Small intestine (tissue), 7 donors: Measurements from ENCODE around the gene DOP1A. TPM values are rescaled to one million over a fixed set of nuclear protein-coding genes. Genes with fewer than 3 reads are reported as not detected.

Experiments
- DNase-seq, 2 donors: peaks; one replicate each; pipeline versions ENCODE4 v3.0.0 to v3.0.0-alpha.2; 2013
- FAIRE-seq: peaks from 2 replicates; lab custom pipeline; 2012; peaks lifted over from hg19 to GRCh38; lab: Jason Lieb, UNC
- H3K27ac ChIP-seq, 3 donors: one replicate each; pipeline ENCODE4 v1.5.1; 2013; ENCODE audit warnings: low read length in 2 of 3, mild to moderate bottlenecking in 2 of 3, control low read depth in 1 of 3, inconsistent platforms in 1 of 3, low read depth in 1 of 3, moderate library complexity in 1 of 3
- H3K27me3 ChIP-seq, 3 donors: one replicate each; pipeline ENCODE4 v1.6.1; 2013; ENCODE audit warnings: low read length in 3 of 3, inconsistent platforms in 1 of 3; ENCODE audit not compliant: control insufficient read depth in 3 of 3, insufficient read depth in 3 of 3
- H3K36me3 ChIP-seq, 3 donors: one replicate each; pipeline ENCODE4 v1.6.1; 2013; ENCODE audit warnings: low read length in 3 of 3, inconsistent platforms in 1 of 3, low read depth in 1 of 3, mild to moderate bottlenecking in 1 of 3, moderate library complexity in 1 of 3; ENCODE audit not compliant: control insufficient read depth in 3 of 3, insufficient read depth in 2 of 3
- H3K4me1 ChIP-seq, 3 donors: one replicate each; pipeline ENCODE4 v1.6.1; 2013; ENCODE audit warnings: low read length in 2 of 3, inconsistent platforms in 1 of 3, low read depth in 1 of 3, mild to moderate bottlenecking in 1 of 3, moderate library complexity in 1 of 3; ENCODE audit not compliant: control insufficient read depth in 3 of 3, insufficient read depth in 2 of 3
- H3K4me3 ChIP-seq, 3 donors: one replicate each; pipeline ENCODE4 v1.5.1; 2013; ENCODE audit warnings: low read length in 3 of 3, control low read depth in 1 of 3, inconsistent platforms in 1 of 3, low read depth in 1 of 3, mild to moderate bottlenecking in 1 of 3, moderate library complexity in 1 of 3
- H3K9me3 ChIP-seq, 2 donors: one replicate each; pipeline ENCODE4 v1.6.1; 2013; ENCODE audit warnings: low read depth in 1 of 2, low read length in 1 of 2; ENCODE audit not compliant: control insufficient read depth in 2 of 2, insufficient read depth in 1 of 2
- WGBS, 3 donors: extraction: QIAGEN DNeasy Blood & Tissue Kit; methylation state at CpG; one replicate each; pipeline ENCODE4 v1.1.7; 2013; 5-methylcytosine and 5-hydroxymethylcytosine counted together
- polyA plus RNA-seq, 4 donors: library from polyadenylated mRNA; stranded (reverse) in 3 of 4; unstranded in 1 of 4; fragments of 200-250 nt in 3 of 4; fragments of 120-200 nt in 1 of 4; gene quantifications; one replicate each; pipeline versions ENCODE4 v1.2.1 to v1.2.3, GENCODE V29; 2013
- donor health status: healthy with polysubstance abuse.
- donor health status: control.
- donor health status: control.
- donor health status: Bipolar disorder and iron deficiency.
- donor health status: healthy.

DOP1A gene
- polyA plus RNA-seq, 4 donors, result 5.9 to 34.7 (median 9.3) TPM

- H3K9me3 ChIP-seq, result no peaks in the 10 kb centered on the region
- no peaks in the 10 kb centered on the region for H3K27me3 ChIP-seq
- peaks cover 9 to 26% (median 20%) of the 10 kb centered on the region in 3 donors for H3K36me3 ChIP-seq
- H3K27ac ChIP-seq, result no peak overlapping the region
- no peak for DNase-seq
- H3K4me3 ChIP-seq, result no peak overlapping the region
- no peak for FAIRE-seq
- no peaks in the 10 kb centered on the region for H3K4me1 ChIP-seq
Observed at GRCh38 chr6:83125425-83125824, 58.0 kb downstream of the DOP1A start.

- Histone ChIP-seq H3K4me1 (no peaks in the 10 kb centered on the region), H3K27me3 (no peaks in the 10 kb centered on the region), H3K27ac (no peak overlapping the region), H3K36me3 (peaks cover 9 to 25% (median 24%) of the 10 kb centered on the region in 3 donors), H3K4me3 (no peak overlapping the region), H3K9me3 (no peaks in the 10 kb centered on the region)
- 95 to 100% (median 96%) methylated on average over 2 of the region's 2 CpGs for WGBS, 3 donors
- FAIRE-seq, result no peak
- no peak for DNase-seq
Observed at GRCh38 chr6:83126223-83126622, 58.8 kb downstream of the DOP1A start.

GRCh38 chr6:83126807-83127206, 59.3 kb downstream of the DOP1A start:
- Histone ChIP-seq H3K9me3 (no peaks in the 10 kb centered on the region), H3K27me3 (no peaks in the 10 kb centered on the region), H3K4me1 (no peaks in the 10 kb centered on the region), H3K36me3 (peaks cover 9 to 27% (median 25%) of the 10 kb centered on the region in 3 donors), H3K4me3 (no peak overlapping the region), H3K27ac (no peak overlapping the region)
- WGBS, 3 donors, result 95 to 96% (median 95%) methylated on average over 5 of the region's 5 CpGs
- FAIRE-seq (no peak), DNase-seq (no peak)

GRCh38 chr6:83127258-83127657, 59.8 kb downstream of the DOP1A start:
- Histone ChIP-seq H3K27ac (no peak overlapping the region), H3K4me3 (no peak overlapping the region), H3K36me3 (peaks cover 9 to 30% (median 25%) of the 10 kb centered on the region in 3 donors), H3K9me3 (no peaks in the 10 kb centered on the region), H3K4me1 (no peaks in the 10 kb centered on the region), H3K27me3 (no peaks in the 10 kb centered on the region)
- 93 to 94% (median 93%) methylated on average over 5 of the region's 5 CpGs for WGBS, 3 donors
- DNase-seq (no peak), FAIRE-seq (no peak)

- WGBS, 3 donors, result 95 to 98% (median 96%) methylated on average over 2 of the region's 2 CpGs
- FAIRE-seq (no peak), DNase-seq (no peak)
- H3K27me3 ChIP-seq, result no peaks in the 10 kb centered on the region
- peaks cover 9 to 30% (median 25%) of the 10 kb centered on the region in 3 donors for H3K36me3 ChIP-seq
- H3K9me3 ChIP-seq, result no peaks in the 10 kb centered on the region
- H3K27ac ChIP-seq, result no peak overlapping the region
- no peaks in the 10 kb centered on the region for H3K4me1 ChIP-seq
- no peak overlapping the region for H3K4me3 ChIP-seq
Observed at GRCh38 chr6:83127976-83128375, 60.5 kb downstream of the DOP1A start.

GRCh38 chr6:83132121-83132520, 64.7 kb downstream of the DOP1A start:
- no peak for FAIRE-seq

GRCh38 chr6:83138118-83138722, 70.7 kb downstream of the DOP1A start:
- FAIRE-seq (no peak), DNase-seq (peak; percentile 5 to 37)
- Histone ChIP-seq H3K4me1 (no peaks in the 10 kb centered on the region), H3K4me3 (no peak overlapping the region), H3K9me3 (no peaks in the 10 kb centered on the region), H3K27ac (no peak overlapping the region), H3K36me3 (peaks cover 2 to 16% (median 9%) of the 10 kb centered on the region in 3 donors), H3K27me3 (no peaks in the 10 kb centered on the region)
- WGBS, 3 donors, result 76 to 89% (median 84%) methylated on average over 5 of the region's 5 CpGs

More at GRCh38 chr6:83132121-83132520, 64.7 kb downstream of the DOP1A start:
- no peaks in the 10 kb centered on the region for H3K9me3 ChIP-seq
- no peak overlapping the region for H3K4me3 ChIP-seq
- whole genome bisulfite sequencing, 3 donors, result 63 to 85% (median 75%) methylated on average over 3 of the region's 3 CpGs
- no peak for DNase-seq
- peaks cover 3 to 22% (median 11%) of the 10 kb centered on the region in 3 donors for H3K36me3 ChIP-seq
- no peaks in the 10 kb centered on the region for H3K4me1 ChIP-seq
- no peak overlapping the region for H3K27ac ChIP-seq
- H3K27me3 ChIP-seq, result no peaks in the 10 kb centered on the region

GRCh38 chr6:83138758-83139157, 71.3 kb downstream of the DOP1A start:
- peaks cover 2 to 16% (median 9%) of the 10 kb centered on the region in 3 donors for H3K36me3 ChIP-seq
- no peak overlapping the region for H3K4me3 ChIP-seq
- FAIRE-seq (no peak), DNase-seq (no peak)
- no peaks in the 10 kb centered on the region for H3K9me3 ChIP-seq
- no peaks in the 10 kb centered on the region for H3K4me1 ChIP-seq
- no peaks in the 10 kb centered on the region for H3K27me3 ChIP-seq
- WGBS, 3 donors, result 78 to 85% (median 82%) methylated on average over 3 of the region's 3 CpGs
- H3K27ac ChIP-seq, result no peak overlapping the region

GRCh38 chr6:83151114-83151513, 83.6 kb downstream of the DOP1A start:
- FAIRE-seq, result no peak
- 81 to 100% (median 96%) methylated on average over 2 of the region's 2 CpGs for WGBS, 3 donors
- H3K36me3 ChIP-seq, result peaks cover 5 to 18% (median 17%) of the 10 kb centered on the region in 3 donors

More at GRCh38 chr6:83151114-83151513, 83.6 kb downstream of the DOP1A start:
- Histone ChIP-seq H3K4me3 (no peak overlapping the region), H3K27me3 (no peaks in the 10 kb centered on the region), H3K9me3 (no peaks in the 10 kb centered on the region), H3K27ac (no peak overlapping the region), H3K4me1 (no peaks in the 10 kb centered on the region)
- DNase-seq, result no peak
